ENCODE measurements around the gene ACRBP. TPM values are rescaled to one million over a fixed set of nuclear protein-coding genes. Genes with fewer than 3 reads are reported as not detected.

Gene ACRBP
- total RNA-seq, 1 donor from 2014 or later, result 0.37 TPM

- Mint-ChIP-seq H3K9me3 (ENCODE audit: low read depth) (no peaks in the 10 kb centered on the region), H3K4me3 (ENCODE audit: unreplicated experiment) (no peak overlapping the region), H3K27me3 (ENCODE audit: low read depth) (no peaks in the 10 kb centered on the region), H3K4me1 (ENCODE audit: low read depth) (peaks cover 25% of the 10 kb centered on the region), H3K27ac (ENCODE audit: unreplicated experiment) (no peak overlapping the region), H3K36me3 (ENCODE audit: low read depth) (no peaks in the 10 kb centered on the region)
- no peak for TF ChIP-seq CTCF (IDR thresholded peaks at IDR 0.05)
- no peak for DNase-seq (ENCODE audit: low spot score)
Measured at GRCh38 chr12:6635375-6635855, 11.8 kb downstream of the ACRBP start.

- no peaks in the 10 kb centered on the region for H3K9me3 Mint-ChIP-seq (ENCODE audit: low read depth)
- no peak for DNase-seq (ENCODE audit: low spot score)
- TF ChIP-seq CTCF (IDR thresholded peaks at IDR 0.05), result no peak
- H3K27ac Mint-ChIP-seq (ENCODE audit: unreplicated experiment), result peak overlapping the region; percentile 60
- H3K4me1 Mint-ChIP-seq (ENCODE audit: low read depth), result peaks cover 25% of the 10 kb centered on the region
- no peaks in the 10 kb centered on the region for H3K36me3 Mint-ChIP-seq (ENCODE audit: low read depth)
- H3K27me3 Mint-ChIP-seq (ENCODE audit: low read depth), result no peaks in the 10 kb centered on the region
- H3K4me3 Mint-ChIP-seq (ENCODE audit: unreplicated experiment), result no peak overlapping the region
Measured at GRCh38 chr12:6632026-6632983, 14.9 kb downstream of the ACRBP start.

GRCh38 chr12:6631549-6631961 lies 15.7 kb downstream of the ACRBP start:
- no peaks in the 10 kb centered on the region for H3K9me3 Mint-ChIP-seq (ENCODE audit: low read depth)
- H3K4me3 Mint-ChIP-seq (ENCODE audit: unreplicated experiment), result no peak overlapping the region
- no peak for TF ChIP-seq CTCF (IDR thresholded peaks at IDR 0.05)
- no peak for DNase-seq (ENCODE audit: low spot score)
- no peak overlapping the region for H3K27ac Mint-ChIP-seq (ENCODE audit: unreplicated experiment)
- no peaks in the 10 kb centered on the region for H3K36me3 Mint-ChIP-seq (ENCODE audit: low read depth)
- peaks cover 25% of the 10 kb centered on the region for H3K4me1 Mint-ChIP-seq (ENCODE audit: low read depth)
- no peaks in the 10 kb centered on the region for H3K27me3 Mint-ChIP-seq (ENCODE audit: low read depth)

GRCh38 chr12:6630736-6631135 lies 16.5 kb downstream of the ACRBP start:
- no peak for DNase-seq (ENCODE audit: low spot score)
- no peaks in the 10 kb centered on the region for H3K36me3 Mint-ChIP-seq (ENCODE audit: low read depth)
- no peak for TF ChIP-seq CTCF (IDR thresholded peaks at IDR 0.05)
- H3K27ac Mint-ChIP-seq (ENCODE audit: unreplicated experiment), result no peak overlapping the region
- no peaks in the 10 kb centered on the region for H3K9me3 Mint-ChIP-seq (ENCODE audit: low read depth)
- H3K4me1 Mint-ChIP-seq (ENCODE audit: low read depth), result peaks cover 17% of the 10 kb centered on the region
- H3K4me3 Mint-ChIP-seq (ENCODE audit: unreplicated experiment), result no peak overlapping the region
- no peaks in the 10 kb centered on the region for H3K27me3 Mint-ChIP-seq (ENCODE audit: low read depth)

GRCh38 chr12:6627616-6628015 lies 19.6 kb downstream of the ACRBP start:
- no peak for TF ChIP-seq CTCF (IDR thresholded peaks at IDR 0.05)
- Mint-ChIP-seq H3K27ac (ENCODE audit: unreplicated experiment) (no peak overlapping the region), H3K4me1 (ENCODE audit: low read depth) (peaks cover 6% of the 10 kb centered on the region), H3K4me3 (ENCODE audit: unreplicated experiment) (no peak overlapping the region), H3K36me3 (ENCODE audit: low read depth) (no peaks in the 10 kb centered on the region), H3K9me3 (ENCODE audit: low read depth) (no peaks in the 10 kb centered on the region), H3K27me3 (ENCODE audit: low read depth) (no peaks in the 10 kb centered on the region)
- DNase-seq (ENCODE audit: low spot score), result no peak

Data from chondrocyte (in vitro differentiated cells).